GM12878 (cell line): ENCODE data around the gene TRAF3. TPM values are rescaled to one million over a fixed set of nuclear protein-coding genes. Genes with fewer than 3 reads are reported as not detected.

ENCODE experiments used
- ATAC-seq: fragments of 200-7000 bp; cut with Tn5 transposase; 3 replicates; pipeline ENCODE4 v1.9.1; 2020; ENCODE audit warnings: mild to moderate bottlenecking, moderate library complexity
- Bru-seq: library from RNA; stranded (reverse); fragments of 400-500 nt; gene quantifications from one replicate; lab custom pipeline; 2021; lab: Mats Ljungman, UMichigan
- BruChase-seq, 2 experiments: library from RNA; stranded (reverse); fragments of 400-500 nt; gene quantifications; one replicate each; lab custom pipeline; 2021; lab: Mats Ljungman, UMichigan
- BruUV-seq: library from RNA; stranded (reverse); fragments of 400-500 nt; replicated peaks from 2 replicates; lab custom pipeline; 2021; lab: Mats Ljungman, UMichigan
- CTCF ChIA-PET: fragments of 300-600 bp; sonication (Branson Sonifier 250); formaldehyde crosslinking; extraction: SDS; loops from one replicate; lab custom pipeline; 2021; ENCODE audit warnings: inconsistent platforms; lab: Yijun Ruan, JAX
- POLR2A ChIA-PET: fragments of 350-600 bp; formaldehyde crosslinking; extraction: SDS; loops from one replicate; lab custom pipeline; 2021; ENCODE audit warnings: inconsistent platforms; lab: Charles Lee
- RAD21 ChIA-PET: fragments of 300-600 bp; sonication (Branson Sonifier 250); formaldehyde crosslinking; loops from one replicate; lab custom pipeline; 2023; ENCODE audit warnings: antibody characterized with exemption; ENCODE audit not compliant: unreplicated experiment; lab: Charles Lee
- SMC1A ChIA-PET: fragments of 300-600 bp; sonication (Branson Sonifier 250); formaldehyde crosslinking; loops from one replicate; lab custom pipeline; 2023; ENCODE audit not compliant: unreplicated experiment, uncharacterized antibody; lab: Charles Lee
- DNase-seq: peaks from one replicate; pipeline ENCODE4 v3.0.0-alpha.2; 2011; ENCODE audit warnings: low read depth, low spot score
- FAIRE-seq: peaks from 3 replicates; lab custom pipeline; 2011; peaks lifted over from hg19 to GRCh38; lab: Jason Lieb, UNC
- H2AFZ ChIP-seq: 2 replicates; pipeline ENCODE4 v1.6.0; 2011; ENCODE audit warnings: low read depth, low read length, control low read depth; ENCODE audit not compliant: control insufficient read depth
- H3K27ac ChIP-seq: 2 replicates; pipeline ENCODE4 v1.5.1; 2011; ENCODE audit warnings: control low read depth; ENCODE audit not compliant: control insufficient read depth, insufficient read depth
- H3K27me3 ChIP-seq, 2 experiments: replicated peaks in 1 of 2; 2 replicates each; pipeline versions ENCODE4 v1.6.0 to v1.6.1; 2011; ENCODE audit warnings: low read length in 1 of 2; ENCODE audit not compliant: control insufficient read depth in 2 of 2, insufficient read depth in 2 of 2
- H3K36me3 ChIP-seq, 2 experiments: 2 replicates each; pipeline ENCODE4 v1.5.1; 2011; ENCODE audit warnings: low read length in 1 of 2; ENCODE audit not compliant: control insufficient read depth in 2 of 2, insufficient read depth in 2 of 2
- H3K4me1 ChIP-seq: 2 replicates; pipeline ENCODE4 v1.6.1; 2011; ENCODE audit warnings: mild to moderate bottlenecking, low read length, moderate library complexity, mixed read lengths; ENCODE audit not compliant: control insufficient read depth, insufficient read depth
- H3K4me2 ChIP-seq: 2 replicates; pipeline ENCODE4 v1.6.0; 2011; ENCODE audit warnings: control low read depth; ENCODE audit not compliant: control insufficient read depth, insufficient read depth
- H3K4me3 ChIP-seq: fragments of 200-600 bp; sonication (generic); 2 replicates; pipeline ENCODE4 v1.5.1; 2016
- H3K79me2 ChIP-seq: 2 replicates; pipeline ENCODE4 v1.6.0; 2011; ENCODE audit warnings: low read length; ENCODE audit not compliant: control insufficient read depth, insufficient read depth
- H3K9ac ChIP-seq: 2 replicates; pipeline ENCODE4 v1.8.0; 2011; ENCODE audit warnings: low read length, control low read depth, mixed read lengths; ENCODE audit not compliant: control insufficient read depth, insufficient read depth
- H3K9me3 ChIP-seq: replicated peaks from 3 replicates; pipeline ENCODE4 v1.5.1; 2011; ENCODE audit warnings: mild to moderate bottlenecking, low read length; ENCODE audit not compliant: control insufficient read depth, insufficient read depth
- H4K20me1 ChIP-seq: 2 replicates; pipeline ENCODE4 v1.6.0; 2011; ENCODE audit not compliant: control insufficient read depth, insufficient read depth
- ATF2 ChIP-seq: IDR thresholded peaks from 2 replicates; pipeline ENCODE4 v1.6.1; 2012; ENCODE audit warnings: low read length, inconsistent platforms
- BCL3 ChIP-seq: IDR thresholded peaks from 2 replicates; pipeline ENCODE4 v1.6.1; 2011; ENCODE audit warnings: borderline replicate concordance, low read depth, mild to moderate bottlenecking, moderate library complexity, low read length; ENCODE audit not compliant: insufficient read depth, poor library complexity, severe bottlenecking
- DPF2 ChIP-seq: fragments of 450-650 bp; IDR thresholded peaks from 2 replicates; pipeline ENCODE4 v1.6.1; 2017; ENCODE audit warnings: mild to moderate bottlenecking
- EP300 ChIP-seq, 2 experiments: fragments of 150-350 bp in 1 of 2; IDR thresholded peaks; 2 replicates each; pipeline ENCODE4 v1.6.1; 2011 to 2012; ENCODE audit warnings: low read depth in 2 of 2, low read length in 2 of 2, borderline replicate concordance in 1 of 2, improper control_type of control experiment in 1 of 2, inconsistent platforms in 1 of 2; ENCODE audit not compliant: control insufficient read depth in 1 of 2
- HDGF ChIP-seq: fragments of 450-650 bp; IDR thresholded peaks from 2 replicates; pipeline ENCODE4 v1.6.1; 2016; ENCODE audit warnings: antibody characterized with exemption
- HSF1 ChIP-seq: fragments of 150-350 bp; IDR thresholded peaks from 2 replicates; pipeline ENCODE4 v1.6.1; 2014; ENCODE audit warnings: mild to moderate bottlenecking, low read depth, low read length
- LARP7 ChIP-seq: fragments of 450-650 bp; IDR thresholded peaks from 2 replicates; pipeline ENCODE4 v1.6.1; 2017; ENCODE audit warnings: mild to moderate bottlenecking
- NKRF ChIP-seq: fragments of 450-650 bp; conservative IDR thresholded peaks from 2 replicates; pipeline ENCODE4 v1.6.1; 2017; ENCODE audit warnings: mild to moderate bottlenecking, moderate library complexity
- NR2F1 ChIP-seq: fragments of 450-650 bp; conservative IDR thresholded peaks from 2 replicates; pipeline ENCODE4 v1.6.1; 2017; ENCODE audit warnings: mild to moderate bottlenecking
- WGBS: methylation state at CpG from one replicate; pipeline ENCODE4 v1.1.6; 2016; ENCODE audit warnings: low lambda C conversion rate; ENCODE audit not compliant: insufficient replicate concordance, insufficient coverage; ENCODE audit errors: missing lambda C conversion rate; 5-methylcytosine and 5-hydroxymethylcytosine counted together
- in situ Hi-C: fragments of 300-500 bp; cut with MboI; formaldehyde crosslinking; loops from 9 replicates; pipeline ENCODE4 v1.14.3; 2018; ENCODE audit warnings: mixed read lengths
- intact Hi-C: fragments of 100-400 bp; cut with micrococcal nuclease; formaldehyde crosslinking; loops from one replicate; pipeline ENCODE4 v1.14.2; 2022; ENCODE audit not compliant: unreplicated experiment
- long read RNA-seq, 2 experiments: library from polyadenylated mRNA; unstranded; transcript quantifications; one replicate each; pipeline ENCODE4 v2.0.0, GENCODE V29; 2019 to 2020
- polyA minus RNA-seq, 3 experiments: library from RNA; depleted of rRNA, polyadenylated mRNA; stranded (reverse); fragments of >200 nt; gene quantifications; 2 replicates each; pipeline ENCODE4 v1.2.3, GENCODE V29; 2011
- polyA plus RNA-seq, 11 experiments: library from polyadenylated mRNA; depleted of rRNA in 4 of 11; unstranded in 6 of 11; stranded (reverse) in 5 of 11; fragments of >200 nt; fragmentation: Nextera tagmentation in 4 of 11; fragmentation: Illumina TruSeq in 1 of 11; extraction: Ambion mirVana in 4 of 11; extraction: Trizol in 1 of 11; gene quantifications; 1 replicate in 1 of 11; 2 replicates in 10 of 11; pipeline versions ENCODE4 v1.2.1 to v1.2.3, GENCODE V29; 2011 to 2016; ENCODE audit warnings: inconsistent platforms in 2 of 11, missing spikeins in 2 of 11, low read depth in 1 of 11
- total RNA-seq, 4 experiments: library from RNA; depleted of rRNA in 3 of 4; stranded (reverse); fragments of >200 nt in 3 of 4; fragmentation: Illumina TruSeq in 1 of 4; extraction: Trizol in 1 of 4; gene quantifications; 2 replicates each; pipeline versions ENCODE4 v1.2.1 to v1.2.3, GENCODE V29; 2013 to 2021

TRAF3 gene
- total RNA-seq (2013; cell fraction: nucleolus; rRNA removed): 156 and 174 TPM in 2 replicates
- total RNA-seq (2014; rRNA removed) (33.3 and 40.3 TPM in 2 replicates), total RNA-seq (2014; rRNA removed; fragmentation: Illumina TruSeq; extraction: Trizol) (34.3 and 36.5 TPM in 2 replicates), total RNA-seq (2021) (55.2 and 60.1 TPM in 2 replicates), polyA plus RNA-seq (2011; rRNA removed) (66.3 and 70.1 TPM in 2 replicates), polyA plus RNA-seq (2014; fragmentation: Illumina TruSeq; extraction: Trizol) (18.1 and 33.6 TPM in 2 replicates), polyA plus RNA-seq (2014; fragmentation: Nextera tagmentation; extraction: Ambion mirVana) (1 to 10 TPM; 3.0 to 4.0 TPM), polyA plus RNA-seq (2014; rRNA removed) (46.1 and 46.3 TPM in 2 replicates), polyA plus RNA-seq (2016; fragmentation: Nextera tagmentation; extraction: Ambion mirVana) (10 to 100 TPM; 36.4 to 40.9 TPM), polyA minus RNA-seq (2011; rRNA and poly(A)+ RNA removed) (147 and 149 TPM in 2 replicates), Bru-seq, nascent RNA (percentile 98 among the genes with signal in this experiment), BruChase-seq, experiment 1, labeled RNA remaining after a 6-hour chase (percentile 99 among the genes with signal in this experiment), BruChase-seq, experiment 2, labeled RNA remaining after a 2-hour chase (percentile 98 among the genes with signal in this experiment)
- 27.5 TPM for polyA plus RNA-seq (2011; ENCODE audit: low read depth)
- polyA plus RNA-seq (2011; cell fraction: cytosol; rRNA removed): 68.7 and 74.7 TPM in 2 replicates
- 140 and 141 TPM in 2 replicates for polyA plus RNA-seq (2011; cell fraction: nucleus; rRNA removed)
- polyA plus RNA-seq (2012): 47.2 and 61.2 TPM in 2 replicates
- polyA minus RNA-seq (2011; cell fraction: cytosol; rRNA and poly(A)+ RNA removed): 32.7 and 34.7 TPM in 2 replicates
- 56.5 and 77.2 TPM in 2 replicates for polyA minus RNA-seq (2011; cell fraction: nucleus; rRNA and poly(A)+ RNA removed)
- long read RNA-seq, experiment 1, full-length matches to known transcripts: 29 of 50 reads
- long read RNA-seq, experiment 1, partial matches to known transcripts: 1 of 50 reads
- long read RNA-seq, experiment 1, other reads (novel, unspliced or antisense): 20 of 50 reads
- long read RNA-seq, experiment 2, full-length matches to known transcripts: 161 of 225 reads
- long read RNA-seq, experiment 2, partial matches to known transcripts: 17 of 225 reads
- long read RNA-seq, experiment 2, other reads (novel, unspliced or antisense): 47 of 225 reads

GRCh38 chr14:102776761-102777710 lies at the start of gene TRAF3:
Gene TRAF3, plus strand, starts transcription at chr14:102777449. Its CDS starts 92,753 bp downstream, at chr14:102870202.
- peak within 1 kb of the TSS; percentile 92 for H3K4me2 ChIP-seq
- H3K79me2 ChIP-seq: peaks cover 55% of the 10 kb centered on the region
- intact Hi-C loops (loop anchor here (5.0 to 10.0 kb wide), 3 partner anchors 125 to 252 kb away; no protein-coding TSS in a partner anchor), in situ Hi-C loops (no loop called here)
- DNase-seq (no peak), ATAC-seq (peak; percentile 34), FAIRE-seq (no peak)
- H3K27me3 ChIP-seq: no peaks in the 10 kb centered on the region
- CTCF ChIA-PET: interaction anchor here (5.4 kb wide), 1 partner anchor 81 kb away, joined by 107 read pairs; no protein-coding TSS in a partner anchor
- BruUV-seq: no TSS peak
- H3K4me1 ChIP-seq: peaks cover 41% of the 10 kb centered on the region
- H3K4me3 ChIP-seq: peak within 1 kb of the TSS; percentile 90
- H4K20me1 ChIP-seq: no peaks in the 10 kb centered on the region
- peak within 1 kb of the TSS; percentile 93 for H3K9ac ChIP-seq
- POLR2A ChIA-PET: no interaction called here
- H3K36me3 ChIP-seq: peaks cover 0 to 10% of the 10 kb centered on the region in 2 experiments; a peak in 1 of 4 replicates
- peak within 1 kb of the TSS; percentile 98 for H3K27ac ChIP-seq
- SMC1A ChIA-PET: interaction anchor here (1.4 to 7.1 kb wide), 3 partner anchors 11 to 80 kb away, joined by 3 to 119 read pairs (median 4); no protein-coding TSS in a partner anchor
- RAD21 ChIA-PET: interaction anchor here (1.0 to 5.0 kb wide), 3 partner anchors 12 to 81 kb away, joined by 4 to 104 read pairs (median 5); no protein-coding TSS in a partner anchor
- H2AFZ ChIP-seq: peak within 1 kb of the TSS; percentile 50
- WGBS: 14% methylated on average over 61 of the region's 163 CpGs
- H3K9me3 ChIP-seq: no peaks in the 10 kb centered on the region; the same call in 2 of the 3 replicates
- TF ChIP-seq EP300 (IDR thresholded peaks at IDR 0.05; ENCODE audit: borderline replicate concordance in 1 of 2, control insufficient read depth in 1 of 2, low read depth in 2 of 2, low read length in 2 of 2) (0 out of 4 replicates have a peak, but pooled peaks of 1 of the 2 experiments have one; percentile 17), BCL3 (peak; percentile 82), LARP7 (peak; percentile 69; the same call in 1 of the 2 replicates), HSF1 (no peak), NR2F1 (peak; percentile 95), ATF2 (no peak), DPF2 (peak; percentile 47), NKRF (no peak), HDGF (peak; percentile 63; the same call in 1 of the 2 replicates)
